C4-2B (cell line): ENCODE measurements around the gene PPP6C.

Experiments used
- CTCF ChIP-seq: fragments of 450-650 bp; conservative IDR thresholded peaks from 2 replicates; pipeline ENCODE4 v1.5.1; 2017; ENCODE audit warnings: mild to moderate bottlenecking
- ZFX ChIP-seq: fragments of 450-650 bp; IDR thresholded peaks from 2 replicates; pipeline ENCODE4 v1.6.1; 2017

- TF ChIP-seq CTCF = peak; percentile 99
- no peak for TF ChIP-seq ZFX
Measured at GRCh38 chr9:125143377-125144090, 46.1 kb downstream of the PPP6C start, which contains the start of gene SCAI.
